Measurements from ENCODE around the gene CCDC146.

CCDC146 gene

GRCh38 chr7:77316219-77316978 is 194.0 kb downstream of the CCDC146 start:
- DNase-seq = no peak
- no peaks in the 10 kb centered on the region for H3K27me3 ChIP-seq (ENCODE audit: insufficient read depth, low read depth, severe bottlenecking)
- no peaks in the 10 kb centered on the region for H3K9me3 ChIP-seq (ENCODE audit: severe bottlenecking)
- TF ChIP-seq, protein P1, sequence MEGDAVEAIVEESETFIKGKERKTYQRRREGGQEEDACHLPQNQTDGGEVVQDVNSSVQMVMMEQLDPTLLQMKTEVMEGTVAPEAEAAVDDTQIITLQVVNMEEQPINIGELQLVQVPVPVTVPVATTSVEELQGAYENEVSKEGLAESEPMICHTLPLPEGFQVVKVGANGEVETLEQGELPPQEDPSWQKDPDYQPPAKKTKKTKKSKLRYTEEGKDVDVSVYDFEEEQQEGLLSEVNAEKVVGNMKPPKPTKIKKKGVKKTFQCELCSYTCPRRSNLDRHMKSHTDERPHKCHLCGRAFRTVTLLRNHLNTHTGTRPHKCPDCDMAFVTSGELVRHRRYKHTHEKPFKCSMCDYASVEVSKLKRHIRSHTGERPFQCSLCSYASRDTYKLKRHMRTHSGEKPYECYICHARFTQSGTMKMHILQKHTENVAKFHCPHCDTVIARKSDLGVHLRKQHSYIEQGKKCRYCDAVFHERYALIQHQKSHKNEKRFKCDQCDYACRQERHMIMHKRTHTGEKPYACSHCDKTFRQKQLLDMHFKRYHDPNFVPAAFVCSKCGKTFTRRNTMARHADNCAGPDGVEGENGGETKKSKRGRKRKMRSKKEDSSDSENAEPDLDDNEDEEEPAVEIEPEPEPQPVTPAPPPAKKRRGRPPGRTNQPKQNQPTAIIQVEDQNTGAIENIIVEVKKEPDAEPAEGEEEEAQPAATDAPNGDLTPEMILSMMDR (IDR thresholded peaks at IDR 0.05; ENCODE audit: low read depth, low read length) = no peak
- no peaks in the 10 kb centered on the region for H3K36me3 ChIP-seq
- H3K4me3 ChIP-seq (ENCODE audit: low read depth, low read length) = no peak overlapping the region
- no peak overlapping the region for H3K27ac ChIP-seq

- no peak for DNase-seq
- TF ChIP-seq, protein P1 (IDR thresholded peaks at IDR 0.05; ENCODE audit: low read depth, low read length) = no peak
Measured at GRCh38 chr7:77318019-77318418, 195.6 kb downstream of the CCDC146 start.

GRCh38 chr7:77320137-77320536 is 197.7 kb downstream of the CCDC146 start:
- Histone ChIP-seq H3K9me3 (ENCODE audit: severe bottlenecking) (no peaks in the 10 kb centered on the region), H3K36me3 (no peaks in the 10 kb centered on the region), H3K27me3 (ENCODE audit: insufficient read depth, low read depth, severe bottlenecking) (no peaks in the 10 kb centered on the region), H3K4me3 (ENCODE audit: low read depth, low read length) (no peak overlapping the region), H3K27ac (no peak overlapping the region)
- DNase-seq = no peak
- TF ChIP-seq, protein P1 (IDR thresholded peaks at IDR 0.05; ENCODE audit: low read depth, low read length) = no peak

More at GRCh38 chr7:77318019-77318418, 195.6 kb downstream of the CCDC146 start:
- H3K9me3 ChIP-seq (ENCODE audit: severe bottlenecking) = no peaks in the 10 kb centered on the region
- H3K4me3 ChIP-seq (ENCODE audit: low read depth, low read length) = no peak overlapping the region
- no peaks in the 10 kb centered on the region for H3K27me3 ChIP-seq (ENCODE audit: insufficient read depth, low read depth, severe bottlenecking)
- H3K36me3 ChIP-seq = no peaks in the 10 kb centered on the region
- no peak overlapping the region for H3K27ac ChIP-seq

DNA sequence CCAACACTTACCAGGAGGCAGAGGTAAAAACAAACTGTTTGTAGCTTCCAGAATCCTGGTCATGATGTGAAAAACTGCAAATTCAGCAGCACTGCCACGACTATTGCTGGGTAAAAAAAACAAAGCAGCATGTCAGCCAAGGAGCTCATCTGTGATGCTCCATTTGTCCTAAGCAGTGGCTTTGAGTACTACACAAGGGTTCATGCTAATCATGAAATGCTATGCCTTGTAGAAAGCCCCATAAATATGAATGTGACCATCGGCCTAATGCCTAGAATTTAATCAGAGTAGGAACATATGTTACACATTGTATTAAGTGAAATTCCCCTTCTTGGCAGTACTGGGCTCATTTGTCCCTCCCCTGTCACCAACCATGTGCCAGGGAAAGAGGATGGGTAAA is 198.3 kb downstream of the CCDC146 start:
- H3K27me3 ChIP-seq (ENCODE audit: insufficient read depth, low read depth, severe bottlenecking) = no peaks in the 10 kb centered on the region
- H3K9me3 ChIP-seq (ENCODE audit: severe bottlenecking) = no peaks in the 10 kb centered on the region
- TF ChIP-seq, protein P1 (IDR thresholded peaks at IDR 0.05; ENCODE audit: low read depth, low read length) = no peak
- H3K36me3 ChIP-seq = no peaks in the 10 kb centered on the region
- DNase-seq = no peak
- no peak overlapping the region for H3K4me3 ChIP-seq (ENCODE audit: low read depth, low read length)
- no peak overlapping the region for H3K27ac ChIP-seq

GRCh38 chr7:77321300-77321699 is 198.9 kb downstream of the CCDC146 start:
- TF ChIP-seq, protein P1 (IDR thresholded peaks at IDR 0.05; ENCODE audit: low read depth, low read length) = no peak
- H3K9me3 ChIP-seq (ENCODE audit: severe bottlenecking) = no peaks in the 10 kb centered on the region
- H3K4me3 ChIP-seq (ENCODE audit: low read depth, low read length) = no peak overlapping the region
- H3K36me3 ChIP-seq = no peaks in the 10 kb centered on the region
- no peak for DNase-seq
- no peaks in the 10 kb centered on the region for H3K27me3 ChIP-seq (ENCODE audit: insufficient read depth, low read depth, severe bottlenecking)
- H3K27ac ChIP-seq = no peak overlapping the region

DNA sequence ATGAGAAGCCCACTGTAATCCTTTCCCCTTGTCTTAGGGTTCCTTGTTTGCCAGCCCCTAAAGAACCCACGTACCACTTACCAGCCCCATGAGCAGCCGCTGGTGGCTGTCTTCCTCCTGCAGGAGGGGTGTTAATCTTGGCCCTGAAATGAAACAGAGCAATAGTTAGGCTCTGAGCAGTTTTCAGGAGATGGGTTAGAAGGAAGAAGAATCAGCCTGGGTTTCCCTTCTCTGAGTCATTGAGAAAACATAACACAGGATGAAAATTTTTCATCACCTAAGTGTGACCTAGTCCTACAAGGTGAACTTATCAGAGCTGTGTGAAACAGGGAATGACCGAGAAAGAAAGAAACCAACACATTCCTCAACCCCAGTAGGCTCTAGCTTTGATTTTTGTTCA is 203.7 kb downstream of the CCDC146 start:
- no peak for DNase-seq
- H3K9me3 ChIP-seq (ENCODE audit: severe bottlenecking) = no peaks in the 10 kb centered on the region

More for the DNA sequence above, 203.7 kb downstream of the CCDC146 start:
- H3K36me3 ChIP-seq = no peaks in the 10 kb centered on the region
- no peak overlapping the region for H3K27ac ChIP-seq
- H3K4me3 ChIP-seq (ENCODE audit: low read depth, low read length) = no peak overlapping the region
- H3K27me3 ChIP-seq (ENCODE audit: insufficient read depth, low read depth, severe bottlenecking) = no peaks in the 10 kb centered on the region
- TF ChIP-seq, protein P1 (IDR thresholded peaks at IDR 0.05; ENCODE audit: low read depth, low read length) = no peak
